Urinary bladder (tissue), 4 donors: Measurements from ENCODE around the gene RFX7. TPM values are rescaled to one million over a fixed set of nuclear protein-coding genes. Genes with fewer than 3 reads are reported as not detected.
"Not testable (repeated sequence)": the region's sequence is repeated elsewhere in the genome, so short reads cannot be mapped to it uniquely, and the experiment has no call there.

Source experiments
- DNase-seq: peaks from one replicate; pipeline ENCODE4 v3.0.0-alpha.2; 2015; ENCODE audit errors: extremely low spot score
- H3K27ac ChIP-seq: one replicate; pipeline ENCODE4 v1.5.1; 2013; ENCODE audit warnings: low read depth, mild to moderate bottlenecking, moderate library complexity
- H3K36me3 ChIP-seq: one replicate; pipeline ENCODE4 v1.6.1; 2013; ENCODE audit warnings: mild to moderate bottlenecking, moderate library complexity; ENCODE audit not compliant: insufficient read depth
- H3K4me1 ChIP-seq: one replicate; pipeline ENCODE4 v1.6.1; 2013; ENCODE audit warnings: mild to moderate bottlenecking, moderate library complexity; ENCODE audit not compliant: insufficient read depth
- H3K4me3 ChIP-seq: one replicate; pipeline ENCODE4 v1.5.1; 2013; ENCODE audit warnings: low read depth, low read length
- WGBS: extraction: QIAGEN DNeasy Blood & Tissue Kit; methylation state at CpG from one replicate; pipeline ENCODE4 v1.1.7; 2013; 5-methylcytosine and 5-hydroxymethylcytosine counted together
- polyA plus RNA-seq: library from polyadenylated mRNA; stranded (reverse); fragments of 200-250 nt; gene quantifications from one replicate; pipeline ENCODE4 v1.2.3, GENCODE V29; 2013
- total RNA-seq: library from RNA; depleted of rRNA; stranded (reverse); fragments of >200 nt; gene quantifications from one replicate; pipeline ENCODE4 v1.2.3, GENCODE V29; 2014
- donor health status: healthy with polysubstance abuse.
- donor health status: healthy.

Gene RFX7
- total and polyA plus RNA-seq, 2 donors: 4.5 to 16.0 TPM

- H3K4me3 ChIP-seq: no peak overlapping the region
- H3K4me1 ChIP-seq: no peaks in the 10 kb centered on the region
- no peak for DNase-seq
- H3K27ac ChIP-seq: no peak overlapping the region
- no peaks in the 10 kb centered on the region for H3K36me3 ChIP-seq
Observed at GRCh38 chr15:56207092-56207491, 36.6 kb downstream of the RFX7 start.

DNA sequence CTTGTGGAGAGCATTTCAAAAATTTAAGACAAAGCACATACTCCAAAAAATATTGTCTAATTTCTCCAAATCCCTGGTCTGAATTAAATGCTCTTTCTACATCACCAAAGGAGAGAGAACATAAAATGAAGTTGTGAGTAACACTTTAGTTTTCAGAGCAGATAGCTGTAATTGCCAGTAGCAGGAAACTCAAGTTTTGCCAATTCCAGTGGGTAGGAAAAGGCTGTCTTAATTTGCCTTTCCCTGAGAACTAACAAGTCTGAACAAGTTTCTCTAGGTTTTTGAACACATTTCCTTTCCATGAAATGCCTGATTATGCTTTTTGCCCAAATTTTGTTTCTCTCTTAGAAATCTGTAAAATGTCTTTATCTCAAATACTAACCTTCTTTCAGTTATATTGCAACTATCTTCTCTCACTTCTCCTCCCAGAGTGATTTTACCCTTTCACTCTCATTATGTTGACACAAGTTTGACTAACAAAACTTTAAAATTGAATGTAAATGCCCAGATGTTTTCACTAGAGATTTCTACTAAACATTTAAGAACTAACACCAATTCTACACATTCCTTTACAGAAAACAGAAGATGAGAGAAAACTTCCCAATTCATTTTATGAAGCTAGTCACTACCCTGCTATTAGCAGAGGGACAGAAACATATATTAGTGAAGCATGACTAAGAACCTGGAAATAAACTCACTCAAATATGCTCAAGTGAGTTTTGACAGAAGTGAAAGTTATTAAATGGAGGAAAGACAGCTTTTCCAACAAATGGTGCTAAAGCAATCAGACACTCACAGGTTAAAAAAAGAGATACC lies 38.4 kb downstream of the RFX7 start:
- DNase-seq: no peak
- no peak overlapping the region for H3K27ac ChIP-seq

GRCh38 chr15:56203312-56203922 lies 40.3 kb downstream of the RFX7 start:
- H3K27ac ChIP-seq, H3K4me1 ChIP-seq, H3K36me3 ChIP-seq, DNase-seq, H3K4me3 ChIP-seq: not testable (repeated sequence)
- 85% methylated on average over 4 of the region's 4 CpGs for WGBS

More for the DNA sequence above, 38.4 kb downstream of the RFX7 start:
- H3K4me3 ChIP-seq: no peak overlapping the region
- no peaks in the 10 kb centered on the region for H3K36me3 ChIP-seq
- H3K4me1 ChIP-seq: no peaks in the 10 kb centered on the region

DNA sequence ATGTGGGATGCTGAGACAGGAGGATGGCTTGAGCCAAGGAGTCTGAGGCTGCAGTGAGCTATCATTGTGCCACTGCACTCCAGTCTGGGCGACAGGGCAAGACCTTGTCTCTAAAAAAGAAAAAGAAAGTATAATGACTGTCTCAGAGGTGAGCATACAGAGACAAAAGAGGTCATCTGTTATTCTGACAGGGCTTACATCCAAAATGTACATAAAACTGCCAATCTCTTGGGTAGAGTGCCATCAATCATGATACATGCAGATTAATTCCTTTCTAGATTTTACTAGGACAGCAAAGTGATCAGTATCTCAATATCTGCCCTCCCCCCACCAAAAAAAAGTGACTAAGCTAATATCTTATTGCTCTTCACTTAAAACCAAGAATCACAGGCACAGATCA lies 41.0 kb downstream of the RFX7 start:
- no peak for DNase-seq
- H3K27ac ChIP-seq: no peak overlapping the region
- H3K4me1 ChIP-seq: no peaks in the 10 kb centered on the region
- no peak overlapping the region for H3K4me3 ChIP-seq
- WGBS: 98% methylated on average over 1 of the region's 1 CpG
- H3K36me3 ChIP-seq: no peaks in the 10 kb centered on the region

GRCh38 chr15:56199038-56199437 lies 44.6 kb downstream of the RFX7 start:
- WGBS: 83% methylated on average over 2 of the region's 2 CpGs
- H3K27ac ChIP-seq: no peak overlapping the region
- DNase-seq: no peak
- no peak overlapping the region for H3K4me3 ChIP-seq
- H3K4me1 ChIP-seq: no peaks in the 10 kb centered on the region
- no peaks in the 10 kb centered on the region for H3K36me3 ChIP-seq

GRCh38 chr15:56194035-56194434 lies 49.6 kb downstream of the RFX7 start:
- Histone ChIP-seq H3K27ac (no peak overlapping the region), H3K4me3 (no peak overlapping the region), H3K4me1 (no peaks in the 10 kb centered on the region), H3K36me3 (no peaks in the 10 kb centered on the region)
- DNase-seq: no peak
- whole genome bisulfite sequencing: 92% methylated on average over 1 of the region's 1 CpG

GRCh38 chr15:56192659-56193442 lies 50.8 kb downstream of the RFX7 start:
- Histone ChIP-seq H3K36me3 (no peaks in the 10 kb centered on the region), H3K4me1 (no peaks in the 10 kb centered on the region), H3K27ac (no peak overlapping the region), H3K4me3 (no peak overlapping the region)
- WGBS: 98% methylated on average over 10 of the region's 10 CpGs
- DNase-seq: no peak

- no peak for DNase-seq
- H3K36me3 ChIP-seq: no peaks in the 10 kb centered on the region
- H3K4me3 ChIP-seq: no peak overlapping the region
- H3K4me1 ChIP-seq: no peaks in the 10 kb centered on the region
- 95% methylated on average over 1 of the region's 1 CpG for whole genome bisulfite sequencing
- no peak overlapping the region for H3K27ac ChIP-seq
Observed at GRCh38 chr15:56187665-56188064, 56.0 kb downstream of the RFX7 start.

- no peak overlapping the region for H3K4me3 ChIP-seq
- no peak for DNase-seq
- H3K36me3 ChIP-seq: no peaks in the 10 kb centered on the region
- no peak overlapping the region for H3K27ac ChIP-seq
- no peaks in the 10 kb centered on the region for H3K4me1 ChIP-seq
- 81% methylated on average over 1 of the region's 1 CpG for WGBS
Observed at GRCh38 chr15:56185980-56186379, 57.7 kb downstream of the RFX7 start.

DNA sequence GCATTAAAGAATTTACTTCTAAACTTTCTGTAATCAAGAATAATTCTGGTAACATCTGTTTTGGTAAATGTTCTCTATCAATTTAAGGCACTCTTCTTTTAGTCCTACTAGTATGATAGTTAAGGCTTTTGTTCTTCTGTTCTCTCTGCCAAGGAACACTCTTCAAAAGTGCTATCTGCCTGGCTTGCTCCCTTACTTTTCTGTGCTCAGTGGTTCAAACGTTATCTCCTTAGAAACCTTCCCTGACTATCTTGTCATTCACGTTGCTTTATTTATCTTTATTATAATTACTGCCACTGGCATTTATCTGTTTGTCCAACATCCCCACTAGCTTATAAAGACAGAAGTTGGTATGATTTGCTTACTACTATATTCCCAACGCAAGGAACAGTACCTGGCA lies 59.2 kb downstream of the RFX7 start:
- Histone ChIP-seq H3K4me3 (no peak overlapping the region), H3K4me1 (no peaks in the 10 kb centered on the region), H3K27ac (no peak overlapping the region), H3K36me3 (no peaks in the 10 kb centered on the region)
- no peak for DNase-seq
- 88% methylated on average over 3 of the region's 3 CpGs for WGBS

DNA sequence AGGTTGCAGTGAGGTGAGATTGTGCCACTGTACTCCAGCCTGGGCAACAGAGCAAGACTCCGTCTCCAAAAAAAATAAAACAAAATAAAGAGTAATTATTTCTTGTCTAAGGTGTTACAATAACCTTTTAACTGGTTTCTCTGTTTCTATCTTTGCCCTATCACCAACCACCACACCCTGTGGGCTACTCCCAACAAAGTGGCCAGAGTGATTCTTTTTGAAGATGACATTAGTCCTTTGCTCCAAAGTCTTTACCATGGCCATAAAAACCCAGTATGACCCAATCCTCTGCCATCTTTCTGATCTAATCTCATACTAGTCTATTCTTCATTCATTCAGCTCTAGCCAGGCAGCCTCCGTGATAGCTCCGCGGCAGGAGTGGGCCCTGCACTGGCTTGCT lies 62.8 kb downstream of the RFX7 start:
- Histone ChIP-seq H3K36me3 (no peaks in the 10 kb centered on the region), H3K4me3 (no peak overlapping the region), H3K27ac (no peak overlapping the region), H3K4me1 (no peaks in the 10 kb centered on the region)
- 98% methylated on average over 4 of the region's 4 CpGs for WGBS
- DNase-seq: no peak

DNA sequence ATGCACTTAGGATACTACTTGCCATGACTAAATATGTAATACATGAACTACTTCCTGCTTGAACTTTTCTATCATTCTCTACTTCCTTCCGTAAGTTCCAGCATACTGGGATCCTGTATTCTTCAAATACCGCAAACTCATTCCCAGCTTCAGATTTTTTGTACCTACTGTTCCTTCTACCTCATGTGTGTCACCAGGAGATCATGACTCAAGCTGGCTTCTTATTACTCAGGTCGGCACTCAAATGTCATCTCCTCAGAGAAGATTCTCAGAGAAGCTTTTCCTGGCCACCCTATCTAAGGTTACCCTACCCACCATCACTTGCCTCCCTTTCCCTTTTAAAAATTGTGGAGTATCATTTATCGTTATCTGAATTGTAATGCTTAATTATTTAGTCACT lies 66.7 kb downstream of the RFX7 start:
- no peaks in the 10 kb centered on the region for H3K36me3 ChIP-seq
- H3K27ac ChIP-seq: no peak overlapping the region
- no peaks in the 10 kb centered on the region for H3K4me1 ChIP-seq
- 95% methylated on average over 4 of the region's 4 CpGs for WGBS
- no peak for DNase-seq
- H3K4me3 ChIP-seq: no peak overlapping the region

- Histone ChIP-seq H3K27ac (no peak overlapping the region), H3K4me1 (no peaks in the 10 kb centered on the region), H3K36me3 (no peaks in the 10 kb centered on the region), H3K4me3 (no peak overlapping the region)
- no peak for DNase-seq
- WGBS: 89% methylated on average over 1 of the region's 1 CpG
Observed at GRCh38 chr15:56175788-56176187, 67.9 kb downstream of the RFX7 start.

- Histone ChIP-seq H3K27ac (no peak overlapping the region), H3K4me3 (no peak overlapping the region), H3K4me1 (no peaks in the 10 kb centered on the region), H3K36me3 (no peaks in the 10 kb centered on the region)
- DNase-seq: no peak
- 91% methylated on average over 6 of the region's 6 CpGs for WGBS
Observed at GRCh38 chr15:56174649-56175048, 69.0 kb downstream of the RFX7 start.
